HepG2 (cell line): ENCODE measurements around the gene DNASE1L2. TPM values are rescaled to one million over a fixed set of nuclear protein-coding genes. Genes with fewer than 3 reads are reported as not detected.

Source experiments
- AKAP8 ChIP-seq: sonication (generic); formaldehyde crosslinking; IDR thresholded peaks from 2 replicates; pipeline ENCODE4 v1.5.1; 2020; ENCODE audit warnings: mild to moderate bottlenecking, missing genetic modification reagents
- CEBPB ChIP-seq: IDR thresholded peaks from 2 replicates; pipeline ENCODE4 v1.6.1; 2011; ENCODE audit warnings: low read depth, low read length, improper control_type of control experiment, borderline replicate concordance
- HDAC6 ChIP-seq: fragments of 200-600 bp; sonication (generic); IDR thresholded peaks from 2 replicates; pipeline ENCODE4 v1.7.0; 2017; ENCODE audit warnings: mild to moderate bottlenecking, antibody characterized with exemption, low read length, low read depth
- HIC2 ChIP-seq: sonication (generic); formaldehyde crosslinking; IDR thresholded peaks from 2 replicates; pipeline ENCODE4 v1.9.0; 2022; ENCODE audit warnings: low read depth, missing genetic modification reagents
- HOXA5 ChIP-seq: sonication (generic); formaldehyde crosslinking; IDR thresholded peaks from 2 replicates; pipeline ENCODE4 v1.4.0; 2020; ENCODE audit warnings: missing genetic modification reagents
- HOXA9 ChIP-seq: sonication (generic); formaldehyde crosslinking; IDR thresholded peaks from 2 replicates; pipeline ENCODE4 v1.8.1; 2022; ENCODE audit warnings: missing genetic modification reagents, mild to moderate bottlenecking, moderate library complexity, borderline replicate concordance
- MYC ChIP-seq: sonication (generic); formaldehyde crosslinking; IDR thresholded peaks from 2 replicates; pipeline ENCODE4 v1.9.0; 2021; ENCODE audit warnings: missing genetic modification reagents, borderline replicate concordance
- PAF1 ChIP-seq: IDR thresholded peaks from 2 replicates; pipeline ENCODE4 v1.6.1; 2016; ENCODE audit warnings: missing genetic modification reagents, missing compliant biosample characterization
- RBAK ChIP-seq: sonication (generic); formaldehyde crosslinking; IDR thresholded peaks from 2 replicates; pipeline ENCODE4 v1.5.1; 2020; ENCODE audit warnings: mild to moderate bottlenecking, missing genetic modification reagents
- SRSF1 ChIP-seq: fragments of 200-400 bp; formaldehyde crosslinking; optimal IDR thresholded peaks from 2 replicates; pipeline ENCODE3; 2017; ENCODE audit warnings: mild to moderate bottlenecking, low read depth, low read length, moderate library complexity
- ZFAT ChIP-seq: sonication (generic); formaldehyde crosslinking; conservative IDR thresholded peaks from 2 replicates; pipeline ENCODE4 v1.8.1; 2023; ENCODE audit warnings: missing genetic modification reagents, inconsistent platforms
- ZKSCAN8 ChIP-seq: IDR thresholded peaks from 2 replicates; pipeline ENCODE4 v1.6.1; 2016; ENCODE audit warnings: borderline replicate concordance, missing genetic modification reagents, missing compliant biosample characterization
- ZNF768 ChIP-seq: sonication (generic); formaldehyde crosslinking; IDR thresholded peaks from 2 replicates; pipeline ENCODE4 v1.4.0; 2020; ENCODE audit warnings: missing genetic modification reagents
- polyA plus RNA-seq, 8 experiments: library from polyadenylated mRNA; depleted of rRNA in 3 of 8; stranded (reverse) in 7 of 8; unstranded in 1 of 8; fragments of >200 nt; fragmentation: Illumina TruSeq in 4 of 8; extraction: Trizol in 4 of 8; gene quantifications; 2 replicates each; pipeline versions ENCODE4 v1.2.1 to v1.2.3, GENCODE V29; 2011 to 2016; ENCODE audit warnings: low read depth in 4 of 8, missing spikeins in 1 of 8, mixed read lengths in 1 of 8; ENCODE audit not compliant: insufficient read depth in 1 of 8
- total RNA-seq, 5 experiments: library from RNA; depleted of rRNA; stranded (reverse); fragments of >200 nt; fragmentation: Illumina TruSeq; extraction: Trizol; gene quantifications; 2 replicates each; pipeline ENCODE4 v1.2.3, GENCODE V29; 2016; ENCODE audit warnings: low read depth in 1 of 5
- TF ChIP-seq, protein P1 (sequence below): sonication (generic); formaldehyde crosslinking; IDR thresholded peaks from 2 replicates; pipeline ENCODE4 v1.4.0; 2020; ENCODE audit warnings: mild to moderate bottlenecking, missing genetic modification reagents
- TF ChIP-seq, protein P2 (sequence below): sonication (generic); formaldehyde crosslinking; IDR thresholded peaks from 2 replicates; pipeline ENCODE4 v1.4.0; 2020; ENCODE audit warnings: missing genetic modification reagents

Gene DNASE1L2
- total and polyA plus RNA-seq, 2 of the 13 experiments (the other 11 are each of a cell fraction or from before 2014, with no cell fraction given), result 0.44 to 0.50 TPM

GRCh38 chr16:2267913-2268666, 31.8 kb downstream of the DNASE1L2 start, which contains the start of gene RNPS1 (continued):
- 0 out of 2 replicates have a peak, but pooled peaks have one; percentile 7 for TF ChIP-seq HIC2 (CRISPR knock-in tag)
- TF ChIP-seq HOXA9, result peak; percentile 92
- peak; percentile 87 for TF ChIP-seq SRSF1
- peak; percentile 99 for TF ChIP-seq MYC
- TF ChIP-seq RBAK (CRISPR knock-in tag), result no peak
- no peak for TF ChIP-seq CEBPB
- no peak for TF ChIP-seq ZKSCAN8 (CRISPR knock-in tag)
- TF ChIP-seq, protein P1, sequence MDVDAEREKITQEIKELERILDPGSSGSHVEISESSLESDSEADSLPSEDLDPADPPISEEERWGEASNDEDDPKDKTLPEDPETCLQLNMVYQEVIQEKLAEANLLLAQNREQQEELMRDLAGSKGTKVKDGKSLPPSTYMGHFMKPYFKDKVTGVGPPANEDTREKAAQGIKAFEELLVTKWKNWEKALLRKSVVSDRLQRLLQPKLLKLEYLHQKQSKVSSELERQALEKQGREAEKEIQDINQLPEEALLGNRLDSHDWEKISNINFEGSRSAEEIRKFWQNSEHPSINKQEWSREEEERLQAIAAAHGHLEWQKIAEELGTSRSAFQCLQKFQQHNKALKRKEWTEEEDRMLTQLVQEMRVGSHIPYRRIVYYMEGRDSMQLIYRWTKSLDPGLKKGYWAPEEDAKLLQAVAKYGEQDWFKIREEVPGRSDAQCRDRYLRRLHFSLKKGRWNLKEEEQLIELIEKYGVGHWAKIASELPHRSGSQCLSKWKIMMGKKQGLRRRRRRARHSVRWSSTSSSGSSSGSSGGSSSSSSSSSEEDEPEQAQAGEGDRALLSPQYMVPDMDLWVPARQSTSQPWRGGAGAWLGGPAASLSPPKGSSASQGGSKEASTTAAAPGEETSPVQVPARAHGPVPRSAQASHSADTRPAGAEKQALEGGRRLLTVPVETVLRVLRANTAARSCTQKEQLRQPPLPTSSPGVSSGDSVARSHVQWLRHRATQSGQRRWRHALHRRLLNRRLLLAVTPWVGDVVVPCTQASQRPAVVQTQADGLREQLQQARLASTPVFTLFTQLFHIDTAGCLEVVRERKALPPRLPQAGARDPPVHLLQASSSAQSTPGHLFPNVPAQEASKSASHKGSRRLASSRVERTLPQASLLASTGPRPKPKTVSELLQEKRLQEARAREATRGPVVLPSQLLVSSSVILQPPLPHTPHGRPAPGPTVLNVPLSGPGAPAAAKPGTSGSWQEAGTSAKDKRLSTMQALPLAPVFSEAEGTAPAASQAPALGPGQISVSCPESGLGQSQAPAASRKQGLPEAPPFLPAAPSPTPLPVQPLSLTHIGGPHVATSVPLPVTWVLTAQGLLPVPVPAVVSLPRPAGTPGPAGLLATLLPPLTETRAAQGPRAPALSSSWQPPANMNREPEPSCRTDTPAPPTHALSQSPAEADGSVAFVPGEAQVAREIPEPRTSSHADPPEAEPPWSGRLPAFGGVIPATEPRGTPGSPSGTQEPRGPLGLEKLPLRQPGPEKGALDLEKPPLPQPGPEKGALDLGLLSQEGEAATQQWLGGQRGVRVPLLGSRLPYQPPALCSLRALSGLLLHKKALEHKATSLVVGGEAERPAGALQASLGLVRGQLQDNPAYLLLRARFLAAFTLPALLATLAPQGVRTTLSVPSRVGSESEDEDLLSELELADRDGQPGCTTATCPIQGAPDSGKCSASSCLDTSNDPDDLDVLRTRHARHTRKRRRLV (CRISPR knock-in tag), result peak; percentile 76; the same call in 1 of the 2 replicates
- TF ChIP-seq HOXA5 (CRISPR knock-in tag), result peak; percentile 67; the same call in 1 of the 2 replicates
- TF ChIP-seq ZFAT, result no peak; the same call in 1 of the 2 replicates
- no peak; the same call in 1 of the 2 replicates for TF ChIP-seq AKAP8 (CRISPR knock-in tag)
- no peak for TF ChIP-seq PAF1 (CRISPR knock-in tag)
- TF ChIP-seq ZNF768 (CRISPR knock-in tag), result peak; percentile 43; the same call in 1 of the 2 replicates
- TF ChIP-seq, protein P2, sequence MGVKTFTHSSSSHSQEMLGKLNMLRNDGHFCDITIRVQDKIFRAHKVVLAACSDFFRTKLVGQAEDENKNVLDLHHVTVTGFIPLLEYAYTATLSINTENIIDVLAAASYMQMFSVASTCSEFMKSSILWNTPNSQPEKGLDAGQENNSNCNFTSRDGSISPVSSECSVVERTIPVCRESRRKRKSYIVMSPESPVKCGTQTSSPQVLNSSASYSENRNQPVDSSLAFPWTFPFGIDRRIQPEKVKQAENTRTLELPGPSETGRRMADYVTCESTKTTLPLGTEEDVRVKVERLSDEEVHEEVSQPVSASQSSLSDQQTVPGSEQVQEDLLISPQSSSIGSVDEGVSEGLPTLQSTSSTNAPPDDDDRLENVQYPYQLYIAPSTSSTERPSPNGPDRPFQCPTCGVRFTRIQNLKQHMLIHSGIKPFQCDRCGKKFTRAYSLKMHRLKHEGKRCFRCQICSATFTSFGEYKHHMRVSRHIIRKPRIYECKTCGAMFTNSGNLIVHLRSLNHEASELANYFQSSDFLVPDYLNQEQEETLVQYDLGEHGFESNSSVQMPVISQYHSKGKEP (CRISPR knock-in tag), result no peak; the same call in none of the 2 replicates
- TF ChIP-seq HDAC6, result no peak
